Keratinocyte (primary cell): ENCODE data around the gene CEP164. TPM values are rescaled to one million over a fixed set of nuclear protein-coding genes. Genes with fewer than 3 reads are reported as not detected.

ENCODE experiments used
- DNase-seq: peaks from one replicate; pipeline ENCODE4 v3.0.0-alpha.2; 2011; ENCODE audit warnings: low read depth, missing footprints, low spot score
- FAIRE-seq: peaks from 2 replicates; lab custom pipeline; 2011; peaks lifted over from hg19 to GRCh38; lab: Jason Lieb, UNC
- H2AFZ ChIP-seq: 2 replicates; pipeline ENCODE4 v1.6.0; 2012; ENCODE audit warnings: low read length, control low read depth, inconsistent platforms; ENCODE audit not compliant: control insufficient read depth
- H3K27ac ChIP-seq: 2 replicates; pipeline ENCODE4 v1.5.1; 2011; ENCODE audit warnings: low read length; ENCODE audit not compliant: control insufficient read depth, insufficient read depth
- H3K27me3 ChIP-seq: 3 replicates; pipeline ENCODE4 v1.6.0; 2011; ENCODE audit warnings: low read length; ENCODE audit not compliant: control insufficient read depth, insufficient read depth; ENCODE audit errors: extremely low read depth
- H3K36me3 ChIP-seq, 2 experiments: 2 replicates in 1 of 2; 3 replicates in 1 of 2; pipeline ENCODE4 v1.5.1; 2011; ENCODE audit warnings: low read length in 2 of 2, mild to moderate bottlenecking in 1 of 2; ENCODE audit not compliant: control insufficient read depth in 2 of 2, insufficient read depth in 2 of 2; ENCODE audit errors: extremely low read depth in 1 of 2
- H3K4me1 ChIP-seq: 3 replicates; pipeline ENCODE4 v1.5.1; 2011; ENCODE audit warnings: low read length; ENCODE audit not compliant: control insufficient read depth, insufficient read depth; ENCODE audit errors: extremely low read depth
- H3K4me2 ChIP-seq: 3 replicates; pipeline ENCODE4 v1.6.0; 2011; ENCODE audit warnings: low read depth, low read length; ENCODE audit not compliant: control insufficient read depth, insufficient read depth; ENCODE audit errors: extremely low read depth
- H3K4me3 ChIP-seq, 3 experiments: fragments of 200-600 bp in 1 of 3; sonication (generic) in 1 of 3; 2 replicates in 2 of 3; 3 replicates in 1 of 3; pipeline ENCODE4 v1.5.1; 2011 to 2016; ENCODE audit warnings: low read length in 3 of 3, mild to moderate bottlenecking in 3 of 3, control low read depth in 2 of 3, inconsistent platforms in 1 of 3, low read depth in 1 of 3, mixed read lengths in 1 of 3, mixed run types in 1 of 3, moderate library complexity in 1 of 3; ENCODE audit not compliant: control insufficient read depth in 2 of 3, insufficient read depth in 2 of 3; ENCODE audit errors: extremely low read depth in 1 of 3
- H3K79me2 ChIP-seq: 2 replicates; pipeline ENCODE4 v1.6.0; 2012; ENCODE audit warnings: low read length; ENCODE audit not compliant: control insufficient read depth, insufficient read depth
- H3K9ac ChIP-seq: 3 replicates; pipeline ENCODE4 v1.6.0; 2011; ENCODE audit warnings: low read length; ENCODE audit not compliant: control insufficient read depth, insufficient read depth; ENCODE audit errors: extremely low read depth
- H3K9me1 ChIP-seq: 3 replicates; pipeline ENCODE4 v1.6.0; 2011; ENCODE audit warnings: low read length; ENCODE audit not compliant: control insufficient read depth, insufficient read depth; ENCODE audit errors: extremely low read depth
- H3K9me3 ChIP-seq: 2 replicates; pipeline ENCODE4 v1.5.1; 2012; ENCODE audit warnings: low read depth, low read length; ENCODE audit not compliant: control insufficient read depth
- H4K20me1 ChIP-seq: 3 replicates; pipeline ENCODE4 v1.6.0; 2011; ENCODE audit warnings: low read length; ENCODE audit not compliant: control insufficient read depth, insufficient read depth; ENCODE audit errors: extremely low read depth
- EZH2 ChIP-seq: IDR thresholded peaks from one replicate; pipeline ENCODE4 v1.6.1; 2012; ENCODE audit warnings: inconsistent platforms, mild to moderate bottlenecking, low read length, moderate library complexity
- dilution Hi-C: fragments of 300-500 bp; cut with MboI; formaldehyde crosslinking; loops from one replicate; pipeline ENCODE4 v1.7.0; 2020; ENCODE audit warnings: low sequenced_read_pairs; ENCODE audit not compliant: extremely low pct_ligation_motif_present
- polyA plus RNA-seq, 5 experiments: library from polyadenylated mRNA; depleted of rRNA in 3 of 5; stranded (reverse) in 3 of 5; stranded (forward) in 1 of 5; unstranded in 1 of 5; fragments of >200 nt; gene quantifications; 1 replicate in 1 of 5; 2 replicates in 3 of 5; 3 replicates in 1 of 5; pipeline versions ENCODE4 v1.2.1 to v1.2.3, GENCODE V29; 2011 to 2012; ENCODE audit warnings: missing spikeins in 2 of 5, low read depth in 1 of 5, low replicate concordance in 1 of 5
- TF ChIP-seq, protein P1 (sequence below), 3 experiments: IDR thresholded peaks in 1 of 3; conservative IDR thresholded peaks in 1 of 3; optimal IDR thresholded peaks in 1 of 3; 2 replicates in 2 of 3; 3 replicates in 1 of 3; pipeline versions ENCODE3 to v1.5.1; 2011; ENCODE audit warnings: low read length in 3 of 3, mild to moderate bottlenecking in 3 of 3, moderate library complexity in 2 of 3, control low read depth in 1 of 3, inconsistent platforms in 1 of 3; ENCODE audit not compliant: insufficient read depth in 2 of 3; ENCODE audit errors: extremely low read depth in 1 of 3

CEP164 gene
- polyA plus RNA-seq, 1 donor (not counting 4 experiments of a cell fraction or from before 2014, with no cell fraction given): 15.1 TPM

DNA sequence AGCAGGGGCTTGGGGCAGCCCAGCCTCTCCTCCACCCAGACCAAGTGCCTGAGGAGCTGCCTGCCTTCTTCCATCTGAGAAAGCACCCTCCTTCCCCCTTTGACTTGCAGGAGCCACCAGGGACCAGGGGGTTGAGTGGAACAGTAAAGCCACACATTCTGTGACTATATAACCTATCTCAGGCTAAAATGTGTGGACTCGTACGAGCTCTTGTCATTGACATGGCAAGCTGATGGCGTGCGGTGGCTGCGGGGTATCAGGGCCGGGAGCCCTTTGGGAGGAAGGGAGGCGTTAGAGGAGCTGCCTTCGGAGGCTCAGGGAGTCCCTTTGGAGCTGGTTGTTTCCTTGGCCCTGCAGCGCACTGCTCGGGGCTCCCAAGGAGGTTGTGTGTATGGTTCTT lies 84.5 kb downstream of the CEP164 start:
- peaks cover 9 to 13% of the 10 kb centered on the region in 2 experiments for H3K36me3 ChIP-seq
- dilution Hi-C loops: no loop called here
- no peak overlapping the region for H3K4me2 ChIP-seq
- TF ChIP-seq, protein P1, sequence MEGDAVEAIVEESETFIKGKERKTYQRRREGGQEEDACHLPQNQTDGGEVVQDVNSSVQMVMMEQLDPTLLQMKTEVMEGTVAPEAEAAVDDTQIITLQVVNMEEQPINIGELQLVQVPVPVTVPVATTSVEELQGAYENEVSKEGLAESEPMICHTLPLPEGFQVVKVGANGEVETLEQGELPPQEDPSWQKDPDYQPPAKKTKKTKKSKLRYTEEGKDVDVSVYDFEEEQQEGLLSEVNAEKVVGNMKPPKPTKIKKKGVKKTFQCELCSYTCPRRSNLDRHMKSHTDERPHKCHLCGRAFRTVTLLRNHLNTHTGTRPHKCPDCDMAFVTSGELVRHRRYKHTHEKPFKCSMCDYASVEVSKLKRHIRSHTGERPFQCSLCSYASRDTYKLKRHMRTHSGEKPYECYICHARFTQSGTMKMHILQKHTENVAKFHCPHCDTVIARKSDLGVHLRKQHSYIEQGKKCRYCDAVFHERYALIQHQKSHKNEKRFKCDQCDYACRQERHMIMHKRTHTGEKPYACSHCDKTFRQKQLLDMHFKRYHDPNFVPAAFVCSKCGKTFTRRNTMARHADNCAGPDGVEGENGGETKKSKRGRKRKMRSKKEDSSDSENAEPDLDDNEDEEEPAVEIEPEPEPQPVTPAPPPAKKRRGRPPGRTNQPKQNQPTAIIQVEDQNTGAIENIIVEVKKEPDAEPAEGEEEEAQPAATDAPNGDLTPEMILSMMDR (optimal IDR thresholded peaks at IDR 0.05 in 1 of 3, IDR thresholded peaks at IDR 0.05 in 1 of 3, conservative IDR thresholded peaks at IDR 0.05 in 1 of 3; ENCODE audit: extremely low read depth in 1 of 3, insufficient read depth in 2 of 3, low read length in 3 of 3): no peak
- TF ChIP-seq EZH2: no peak
- FAIRE-seq (no peak), DNase-seq (no peak)
- H3K27ac ChIP-seq: no peak overlapping the region
- no peaks in the 10 kb centered on the region for H3K79me2 ChIP-seq
- no peaks in the 10 kb centered on the region for H3K27me3 ChIP-seq
- no peak overlapping the region for H3K4me3 ChIP-seq
- H4K20me1 ChIP-seq: no peaks in the 10 kb centered on the region
- no peaks in the 10 kb centered on the region for H3K9me1 ChIP-seq
- no peaks in the 10 kb centered on the region for H3K9me3 ChIP-seq
- no peaks in the 10 kb centered on the region for H3K4me1 ChIP-seq
- H2AFZ ChIP-seq: no peak overlapping the region
- H3K9ac ChIP-seq: no peak overlapping the region

DNA sequence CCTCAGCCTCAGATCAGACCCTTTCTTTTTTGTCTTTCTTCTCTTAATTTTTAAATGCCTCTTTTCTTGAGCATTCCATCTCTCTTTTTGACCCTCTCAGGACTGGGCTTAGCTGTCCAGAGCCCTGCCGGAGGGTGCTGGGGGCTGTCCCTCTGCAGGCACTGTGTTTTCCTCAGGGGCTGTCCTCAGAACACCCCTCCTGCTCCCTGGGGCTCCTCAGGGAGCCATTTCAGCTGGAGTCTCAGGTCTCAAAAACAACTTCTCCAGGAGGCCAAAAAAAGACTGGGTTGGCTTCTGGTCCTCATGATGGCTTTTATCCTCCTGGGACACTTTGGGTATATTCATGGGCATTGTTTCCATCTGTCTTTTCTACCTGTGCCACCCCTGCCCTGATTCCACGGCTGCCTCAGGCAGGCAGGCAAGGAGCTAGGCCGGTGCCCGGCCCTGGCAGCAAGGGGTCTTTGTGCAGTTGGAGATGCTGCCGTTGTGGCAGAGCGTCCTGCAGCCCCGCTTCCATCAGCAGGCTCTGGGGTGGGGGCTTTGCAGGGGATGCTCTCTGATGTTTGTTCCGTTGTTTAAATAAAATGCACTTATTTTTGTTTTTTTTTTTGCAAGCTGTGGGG lies 85.1 kb downstream of the CEP164 start:
- H3K4me3 ChIP-seq: no peak overlapping the region
- no peaks in the 10 kb centered on the region for H3K9me3 ChIP-seq
- no peaks in the 10 kb centered on the region for H4K20me1 ChIP-seq
- H3K79me2 ChIP-seq: no peaks in the 10 kb centered on the region
- DNase-seq (no peak), FAIRE-seq (no peak)
- TF ChIP-seq, protein P1 (optimal IDR thresholded peaks at IDR 0.05 in 1 of 3, IDR thresholded peaks at IDR 0.05 in 1 of 3, conservative IDR thresholded peaks at IDR 0.05 in 1 of 3; ENCODE audit: extremely low read depth in 1 of 3, insufficient read depth in 2 of 3, low read length in 3 of 3): no peak
- no peak for TF ChIP-seq EZH2
- dilution Hi-C loops: no loop called here
- H3K9me1 ChIP-seq: no peaks in the 10 kb centered on the region
- no peak overlapping the region for H3K4me2 ChIP-seq
- H2AFZ ChIP-seq: no peak overlapping the region
- H3K9ac ChIP-seq: no peak overlapping the region
- H3K27ac ChIP-seq: no peak overlapping the region
- peaks cover 8 to 11% of the 10 kb centered on the region in 2 experiments for H3K36me3 ChIP-seq
- H3K4me1 ChIP-seq: no peaks in the 10 kb centered on the region
- H3K27me3 ChIP-seq: no peaks in the 10 kb centered on the region
